ENCODE data around the gene NOVA2.

NOVA2 gene

DNA sequence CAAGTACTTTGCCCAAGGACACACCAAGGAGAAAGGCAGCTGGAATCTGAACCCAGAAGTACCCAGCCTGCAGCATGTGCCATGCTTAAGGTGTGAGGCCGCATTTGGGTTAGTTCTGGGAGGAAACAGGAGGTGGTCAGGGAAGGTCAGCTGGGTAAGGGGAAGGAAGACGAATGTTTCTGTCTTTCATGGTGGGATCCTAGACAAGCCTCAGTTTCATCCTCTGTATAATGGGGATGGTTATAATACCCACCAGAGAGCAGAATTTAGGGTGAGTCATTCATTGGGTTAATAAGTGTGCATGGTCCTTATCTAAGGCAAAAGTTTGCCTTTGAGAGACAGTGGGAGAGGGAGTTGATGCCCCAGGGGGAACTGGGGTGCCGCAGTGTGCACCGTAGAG is 25.2 kb upstream of the NOVA2 start:
- Histone ChIP-seq H3K36me3 (ENCODE audit: control insufficient read depth in 2 of 2, insufficient read depth in 2 of 2, low read length in 2 of 2) (peaks cover 0 to 4% of the 10 kb centered on the region in 2 donors), H3K27me3 (ENCODE audit: control insufficient read depth in 1 of 2, insufficient read depth in 2 of 2, low read length in 2 of 2) (peaks cover 12 to 13% of the 10 kb centered on the region in 2 donors), H3K27ac (ENCODE audit: low read length) (no peak overlapping the region), H3K4me1 (ENCODE audit: control insufficient read depth, insufficient read depth, low read length) (peaks cover 19% of the 10 kb centered on the region), H3K9ac (ENCODE audit: low read length in 2 of 2) (no peak overlapping the region), H3K9me3 (ENCODE audit: control insufficient read depth in 2 of 2, low read length in 2 of 2) (no peaks in the 10 kb centered on the region), H3K4me3 (ENCODE audit: low read length in 2 of 2) (no peak overlapping the region)

- no peak overlapping the region for H3K4me3 ChIP-seq (ENCODE audit: low read length in 2 of 2)
- peaks cover 19% of the 10 kb centered on the region for H3K4me1 ChIP-seq (ENCODE audit: control insufficient read depth, insufficient read depth, low read length)
- H3K36me3 ChIP-seq (ENCODE audit: control insufficient read depth in 2 of 2, insufficient read depth in 2 of 2, low read length in 2 of 2) = peaks cover 0 to 4% of the 10 kb centered on the region in 2 donors
- H3K27me3 ChIP-seq (ENCODE audit: control insufficient read depth in 1 of 2, insufficient read depth in 2 of 2, low read length in 2 of 2) = peaks cover 12 to 13% of the 10 kb centered on the region in 2 donors
- no peaks in the 10 kb centered on the region for H3K9me3 ChIP-seq (ENCODE audit: control insufficient read depth in 2 of 2, low read length in 2 of 2)
- no peak overlapping the region for H3K27ac ChIP-seq (ENCODE audit: low read length)
- no peak overlapping the region for H3K9ac ChIP-seq (ENCODE audit: low read length in 2 of 2)
Observed at GRCh38 chr19:45996933-45997332, 23.3 kb upstream of the NOVA2 start.

- H3K36me3 ChIP-seq (ENCODE audit: control insufficient read depth in 2 of 2, insufficient read depth in 2 of 2, low read length in 2 of 2) = peaks cover 0 to 4% of the 10 kb centered on the region in 2 donors
- H3K9ac ChIP-seq (ENCODE audit: low read length in 2 of 2) = peak overlapping the region; percentile 79 to 87
- H3K27ac ChIP-seq (ENCODE audit: low read length) = peak overlapping the region; percentile 18
- H3K9me3 ChIP-seq (ENCODE audit: control insufficient read depth in 2 of 2, low read length in 2 of 2) = no peaks in the 10 kb centered on the region
- H3K4me3 ChIP-seq (ENCODE audit: low read length in 2 of 2) = peak overlapping the region; percentile 93 to 97
- peaks cover 19% of the 10 kb centered on the region for H3K4me1 ChIP-seq (ENCODE audit: control insufficient read depth, insufficient read depth, low read length)
- H3K27me3 ChIP-seq (ENCODE audit: control insufficient read depth in 1 of 2, insufficient read depth in 2 of 2, low read length in 2 of 2) = peaks cover 12 to 13% of the 10 kb centered on the region in 2 donors
Observed at GRCh38 chr19:45995715-45996385, 22.2 kb upstream of the NOVA2 start.

- Histone ChIP-seq H3K4me3 (ENCODE audit: low read length in 2 of 2) (peak within 1 kb of the TSS; percentile 93 to 97), H3K36me3 (ENCODE audit: control insufficient read depth in 2 of 2, insufficient read depth in 2 of 2, low read length in 2 of 2) (peaks cover 0 to 4% of the 10 kb centered on the region in 2 donors), H3K27ac (ENCODE audit: low read length) (peak within 1 kb of the TSS; percentile 18), H3K27me3 (ENCODE audit: control insufficient read depth in 1 of 2, insufficient read depth in 2 of 2, low read length in 2 of 2) (peaks cover 12% of the 10 kb centered on the region in 2 donors), H3K4me1 (ENCODE audit: control insufficient read depth, insufficient read depth, low read length) (peaks cover 19% of the 10 kb centered on the region), H3K9me3 (ENCODE audit: control insufficient read depth in 2 of 2, low read length in 2 of 2) (no peaks in the 10 kb centered on the region), H3K9ac (ENCODE audit: low read length in 2 of 2) (peak within 1 kb of the TSS; percentile 79 to 87)
Observed at GRCh38 chr19:45994998-45995714, 21.5 kb upstream of the NOVA2 start, which contains the start of gene CCDC61. Gene CCDC61, plus strand, starts transcription at chr19:45995467. Its CDS starts 7,552 bp downstream, at chr19:46003019.

DNA sequence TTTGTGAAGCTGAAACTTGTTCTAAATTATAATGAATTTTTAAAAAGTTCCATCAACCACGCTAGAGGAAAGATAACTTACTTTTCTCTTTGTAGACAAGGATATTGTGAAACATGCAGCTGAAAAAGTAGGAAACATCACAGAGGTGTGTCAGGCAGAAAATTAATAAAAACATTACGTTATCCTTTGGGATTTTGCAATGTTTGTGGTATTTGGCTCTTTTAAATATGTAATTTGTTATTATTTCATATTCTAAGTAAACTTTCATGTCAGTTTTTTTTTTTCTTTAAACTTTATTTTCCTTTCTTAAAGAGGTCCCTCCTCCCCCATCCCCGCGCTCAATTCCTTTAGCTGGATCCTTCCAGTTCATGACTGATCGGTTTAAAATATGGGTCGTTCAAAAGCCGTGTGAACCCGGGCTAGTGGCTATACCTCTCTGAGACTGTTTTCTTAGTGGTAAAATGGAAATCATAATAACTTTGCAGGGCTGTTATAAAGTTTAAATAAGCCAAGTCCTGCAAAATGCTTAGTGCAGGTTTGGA is 20.9 kb upstream of the NOVA2 start:
- H3K36me3 ChIP-seq (ENCODE audit: control insufficient read depth in 2 of 2, insufficient read depth in 2 of 2, low read length in 2 of 2) = peaks cover 0 to 4% of the 10 kb centered on the region in 2 donors
- H3K27me3 ChIP-seq (ENCODE audit: control insufficient read depth in 1 of 2, insufficient read depth in 2 of 2, low read length in 2 of 2) = peaks cover 7 to 9% of the 10 kb centered on the region in 2 donors
- H3K27ac ChIP-seq (ENCODE audit: low read length) = no peak overlapping the region
- H3K4me1 ChIP-seq (ENCODE audit: control insufficient read depth, insufficient read depth, low read length) = peaks cover 16% of the 10 kb centered on the region
- H3K4me3 ChIP-seq (ENCODE audit: low read length in 2 of 2) = peak overlapping the region; percentile 75 to 93
- H3K9me3 ChIP-seq (ENCODE audit: control insufficient read depth in 2 of 2, low read length in 2 of 2) = no peaks in the 10 kb centered on the region
- no peak overlapping the region for H3K9ac ChIP-seq (ENCODE audit: low read length in 2 of 2)

DNA sequence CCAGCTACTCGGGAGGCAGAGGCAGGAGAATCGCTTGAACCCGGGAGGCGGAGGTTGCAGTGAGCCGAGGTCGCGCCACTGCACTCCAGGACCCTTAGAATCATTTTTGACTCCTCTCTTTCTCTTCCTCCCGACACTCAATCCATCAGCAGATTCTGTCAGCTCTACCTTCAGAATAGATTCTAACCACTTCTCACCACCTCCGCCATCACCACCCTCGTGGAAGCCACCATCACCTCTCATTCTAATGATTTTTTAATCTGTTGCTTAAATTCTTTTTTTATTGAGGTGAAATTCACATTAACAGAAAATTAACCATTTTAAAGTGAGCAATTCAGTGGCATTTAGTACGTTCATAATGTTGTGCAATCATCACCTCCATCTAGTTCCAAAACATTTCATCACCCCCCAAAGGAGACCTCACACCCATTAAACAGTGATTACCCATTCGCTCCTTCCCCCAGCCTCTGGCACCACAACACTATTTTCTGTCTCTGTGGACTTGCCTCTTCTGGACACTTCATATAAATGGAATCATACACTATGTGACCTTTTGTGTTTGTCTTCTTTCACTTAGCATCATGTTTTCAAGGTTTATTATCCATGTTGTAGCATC is 16.6 kb upstream of the NOVA2 start:
- no peaks in the 10 kb centered on the region for H3K36me3 ChIP-seq (ENCODE audit: control insufficient read depth in 2 of 2, insufficient read depth in 2 of 2, low read length in 2 of 2)
- H3K27me3 ChIP-seq (ENCODE audit: control insufficient read depth in 1 of 2, insufficient read depth in 2 of 2, low read length in 2 of 2) = peaks cover 3 to 5% of the 10 kb centered on the region in 2 donors
- no peak overlapping the region for H3K9ac ChIP-seq (ENCODE audit: low read length in 2 of 2)
- H3K27ac ChIP-seq (ENCODE audit: low read length) = no peak overlapping the region
- H3K9me3 ChIP-seq (ENCODE audit: control insufficient read depth in 2 of 2, low read length in 2 of 2) = no peaks in the 10 kb centered on the region
- H3K4me3 ChIP-seq (ENCODE audit: low read length in 2 of 2) = no peak overlapping the region
- H3K4me1 ChIP-seq (ENCODE audit: control insufficient read depth, insufficient read depth, low read length) = peaks cover 3% of the 10 kb centered on the region

DNA sequence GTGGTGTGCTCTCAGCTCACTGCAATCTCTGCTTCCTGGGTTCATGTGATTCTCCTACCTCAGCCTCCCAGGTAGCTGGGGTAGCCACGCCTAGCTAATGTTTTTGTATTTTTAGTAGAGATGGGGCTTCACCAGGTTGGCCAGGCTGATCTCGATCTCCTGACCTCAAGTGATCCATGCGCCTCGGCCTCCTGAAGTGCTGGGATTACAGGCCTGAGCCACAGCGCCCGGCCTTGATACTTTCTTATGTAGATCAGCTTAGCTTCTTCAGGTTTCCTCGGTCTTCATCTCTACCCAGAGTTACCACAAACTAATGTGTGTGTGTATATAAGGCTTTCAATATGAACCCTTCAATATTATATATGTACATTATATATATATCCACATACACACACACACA is 11.7 kb upstream of the NOVA2 start:
- no peaks in the 10 kb centered on the region for H3K4me1 ChIP-seq (ENCODE audit: control insufficient read depth, insufficient read depth, low read length)
- H3K9ac ChIP-seq (ENCODE audit: low read length in 2 of 2) = no peak overlapping the region
- H3K9me3 ChIP-seq (ENCODE audit: control insufficient read depth in 2 of 2, low read length in 2 of 2) = no peaks in the 10 kb centered on the region
- peaks cover 3 to 11% of the 10 kb centered on the region in 2 donors for H3K27me3 ChIP-seq (ENCODE audit: control insufficient read depth in 1 of 2, insufficient read depth in 2 of 2, low read length in 2 of 2)
- no peaks in the 10 kb centered on the region for H3K36me3 ChIP-seq (ENCODE audit: control insufficient read depth in 2 of 2, insufficient read depth in 2 of 2, low read length in 2 of 2)
- H3K4me3 ChIP-seq (ENCODE audit: low read length in 2 of 2) = no peak overlapping the region
- no peak overlapping the region for H3K27ac ChIP-seq (ENCODE audit: low read length)

GRCh38 chr19:45981350-45981749 is 7.7 kb upstream of the NOVA2 start:
- H3K9me3 ChIP-seq (ENCODE audit: control insufficient read depth in 2 of 2, low read length in 2 of 2) = no peaks in the 10 kb centered on the region
- H3K27ac ChIP-seq (ENCODE audit: low read length) = no peak overlapping the region
- no peak overlapping the region for H3K9ac ChIP-seq (ENCODE audit: low read length in 2 of 2)
- no peaks in the 10 kb centered on the region for H3K36me3 ChIP-seq (ENCODE audit: control insufficient read depth in 2 of 2, insufficient read depth in 2 of 2, low read length in 2 of 2)
- no peak overlapping the region for H3K4me3 ChIP-seq (ENCODE audit: low read length in 2 of 2)
- no peaks in the 10 kb centered on the region for H3K4me1 ChIP-seq (ENCODE audit: control insufficient read depth, insufficient read depth, low read length)
- H3K27me3 ChIP-seq (ENCODE audit: control insufficient read depth in 1 of 2, insufficient read depth in 2 of 2, low read length in 2 of 2) = peaks cover 5 to 25% of the 10 kb centered on the region in 2 donors

- H3K4me1 ChIP-seq (ENCODE audit: control insufficient read depth, insufficient read depth, low read length) = no peaks in the 10 kb centered on the region
- H3K9ac ChIP-seq (ENCODE audit: low read length in 2 of 2) = no peak overlapping the region
- no peaks in the 10 kb centered on the region for H3K36me3 ChIP-seq (ENCODE audit: control insufficient read depth in 2 of 2, insufficient read depth in 2 of 2, low read length in 2 of 2)
- H3K9me3 ChIP-seq (ENCODE audit: control insufficient read depth in 2 of 2, low read length in 2 of 2) = no peaks in the 10 kb centered on the region
- no peak overlapping the region for H3K27ac ChIP-seq (ENCODE audit: low read length)
- peaks cover 33 to 37% of the 10 kb centered on the region in 2 donors for H3K27me3 ChIP-seq (ENCODE audit: control insufficient read depth in 1 of 2, insufficient read depth in 2 of 2, low read length in 2 of 2)
- no peak overlapping the region for H3K4me3 ChIP-seq (ENCODE audit: low read length in 2 of 2)
Observed at GRCh38 chr19:45978156-45978555, 4.5 kb upstream of the NOVA2 start.

DNA sequence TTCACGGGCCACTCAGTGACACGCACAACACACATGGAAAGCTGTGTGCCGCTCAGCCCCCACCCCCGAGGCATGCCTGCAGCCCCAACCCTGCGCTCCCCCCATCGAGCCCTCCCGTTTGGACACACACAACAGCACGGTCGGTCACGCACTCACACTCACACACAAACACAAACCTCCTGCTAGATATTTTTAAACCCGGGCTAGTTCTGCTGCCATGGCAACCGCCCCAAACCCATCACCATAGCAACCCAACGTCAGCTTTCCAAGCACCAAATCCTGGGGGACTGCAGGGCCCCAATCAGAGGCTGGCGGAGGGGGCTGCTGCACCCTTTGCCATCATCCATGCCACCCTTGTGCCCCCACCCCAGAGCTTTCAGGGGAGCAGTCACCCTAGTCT is 2.5 kb upstream of the NOVA2 start:
- no peak overlapping the region for H3K27ac ChIP-seq (ENCODE audit: low read length)
- no peaks in the 10 kb centered on the region for H3K9me3 ChIP-seq (ENCODE audit: control insufficient read depth in 2 of 2, low read length in 2 of 2)
- H3K36me3 ChIP-seq (ENCODE audit: control insufficient read depth in 2 of 2, insufficient read depth in 2 of 2, low read length in 2 of 2) = no peaks in the 10 kb centered on the region
- H3K9ac ChIP-seq (ENCODE audit: low read length in 2 of 2) = no peak overlapping the region
- H3K4me1 ChIP-seq (ENCODE audit: control insufficient read depth, insufficient read depth, low read length) = peaks cover 2% of the 10 kb centered on the region
- H3K4me3 ChIP-seq (ENCODE audit: low read length in 2 of 2) = no peak overlapping the region
- peaks cover 49 to 51% of the 10 kb centered on the region in 2 donors for H3K27me3 ChIP-seq (ENCODE audit: control insufficient read depth in 1 of 2, insufficient read depth in 2 of 2, low read length in 2 of 2)
